ENCODE results near the gene CHMP3. TPM values are rescaled to one million over a fixed set of nuclear protein-coding genes. Genes with fewer than 3 reads are reported as not detected.

CHMP3 gene
- total and polyA plus RNA-seq, 3 donors from 2014 or later, result 64.6 to 163 (median 89.4) TPM

- Histone ChIP-seq H3K27ac (no peak overlapping the region), H3K9me3 (no peaks in the 10 kb centered on the region), H3K4me3 (no peak overlapping the region), H3K36me3 (ENCODE audit: low read depth, missing control alignments) (no peaks in the 10 kb centered on the region), H3K4me1 (peaks cover 15% of the 10 kb centered on the region), H3K27me3 (no peaks in the 10 kb centered on the region)
- no peak for DNase-seq
- intact Hi-C loops (cut with DNase I; ENCODE audit: low total_unique reads), result no loop called here
- TF ChIP-seq CTCF (IDR thresholded peaks at IDR 0.05) (no peak), POLR2A (IDR thresholded peaks at IDR 0.05) (no peak)
These were observed 87.2 kb downstream of the CHMP3 start for GRCh38 chr2:86476092-86476491.

DNA sequence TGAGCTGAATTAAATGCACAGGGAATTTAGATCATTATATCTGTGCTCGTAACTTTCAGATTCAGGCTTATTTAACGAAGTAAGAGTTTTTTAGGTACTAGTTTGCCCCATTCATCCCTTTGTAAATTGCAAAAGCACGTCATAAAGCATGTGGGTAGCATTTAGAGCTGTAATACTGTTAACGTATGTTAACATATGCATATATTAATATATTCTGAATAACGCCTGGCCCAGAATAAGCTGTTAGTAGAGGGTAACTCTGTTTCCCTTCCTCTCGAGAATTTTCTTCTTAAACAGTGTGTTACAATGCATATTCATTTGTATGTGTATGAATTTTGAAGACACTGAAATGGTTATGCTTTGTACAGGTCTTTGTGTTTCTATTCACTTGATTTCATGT lies 91.6 kb downstream of the CHMP3 start:
- Histone ChIP-seq H3K4me3 (no peak overlapping the region), H3K27me3 (no peaks in the 10 kb centered on the region), H3K4me1 (peaks cover under 1% of the 10 kb centered on the region), H3K9me3 (no peaks in the 10 kb centered on the region), H3K27ac (no peak overlapping the region), H3K36me3 (ENCODE audit: low read depth, missing control alignments) (no peaks in the 10 kb centered on the region)
- WGBS, 2 donors, result 92 to 95% methylated on average over 6 of the region's 6 CpGs
- TF ChIP-seq CTCF (IDR thresholded peaks at IDR 0.05) (no peak), POLR2A (IDR thresholded peaks at IDR 0.05) (no peak)
- no peak for DNase-seq
- intact Hi-C loops (cut with DNase I; ENCODE audit: low total_unique reads), result no loop called here

DNA sequence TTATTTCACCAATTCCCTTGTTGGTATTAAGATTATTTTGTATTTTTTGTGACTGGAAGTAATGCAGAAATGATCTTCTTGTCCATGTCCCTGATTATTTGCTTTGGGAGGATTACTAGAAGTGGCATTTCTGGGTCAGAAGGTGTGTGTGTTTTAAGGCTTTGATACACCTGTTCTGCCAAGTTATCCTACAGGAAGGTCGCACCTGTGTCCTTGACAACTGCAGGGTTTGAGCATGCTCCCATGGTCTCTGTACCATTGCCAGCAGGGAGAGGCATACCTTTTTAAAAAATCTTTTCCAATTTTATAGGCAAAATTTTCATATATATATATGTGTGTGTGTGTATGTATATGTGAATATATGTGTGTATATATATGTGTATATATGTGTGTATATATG lies 92.4 kb downstream of the CHMP3 start:
- Histone ChIP-seq H3K4me3 (no peak overlapping the region), H3K4me1 (no peaks in the 10 kb centered on the region), H3K9me3 (no peaks in the 10 kb centered on the region), H3K27me3 (no peaks in the 10 kb centered on the region), H3K36me3 (ENCODE audit: low read depth, missing control alignments) (no peaks in the 10 kb centered on the region), H3K27ac (no peak overlapping the region)
- 83 to 93% methylated on average over 1 of the region's 1 CpG for WGBS, 2 donors
- intact Hi-C loops (cut with DNase I; ENCODE audit: low total_unique reads), result no loop called here
- TF ChIP-seq POLR2A (IDR thresholded peaks at IDR 0.05) (no peak), CTCF (IDR thresholded peaks at IDR 0.05) (no peak)
- DNase-seq, result no peak

GRCh38 chr2:86468162-86469033 lies 94.8 kb downstream of the CHMP3 start:
- no peak for TF ChIP-seq CTCF (IDR thresholded peaks at IDR 0.05)
- H3K9me3 ChIP-seq, result no peaks in the 10 kb centered on the region
- no peaks in the 10 kb centered on the region for H3K27me3 ChIP-seq
- WGBS, 2 donors, result 65 to 70% methylated on average over 7 of the region's 7 CpGs
- DNase-seq, result no peak
- H3K27ac ChIP-seq, result no peak overlapping the region
- H3K36me3 ChIP-seq (ENCODE audit: low read depth, missing control alignments), result no peaks in the 10 kb centered on the region
- intact Hi-C loops (cut with DNase I; ENCODE audit: low total_unique reads), result no loop called here
- no peaks in the 10 kb centered on the region for H3K4me1 ChIP-seq
- no peak overlapping the region for H3K4me3 ChIP-seq

GRCh38 chr2:86466306-86466705 lies 96.9 kb downstream of the CHMP3 start:
- no peak for DNase-seq
- no peaks in the 10 kb centered on the region for H3K27me3 ChIP-seq
- H3K4me3 ChIP-seq, result no peak overlapping the region
- 100% methylated on average over 1 of the region's 1 CpG for WGBS, 2 donors
- no peaks in the 10 kb centered on the region for H3K4me1 ChIP-seq
- no peaks in the 10 kb centered on the region for H3K36me3 ChIP-seq (ENCODE audit: low read depth, missing control alignments)
- no peaks in the 10 kb centered on the region for H3K9me3 ChIP-seq
- TF ChIP-seq POLR2A (IDR thresholded peaks at IDR 0.05), result no peak
- no peak for TF ChIP-seq CTCF (IDR thresholded peaks at IDR 0.05)
- intact Hi-C loops (cut with DNase I; ENCODE audit: low total_unique reads), result no loop called here
- H3K27ac ChIP-seq, result no peak overlapping the region

All from testis (tissue), 3 donors.